Breast epithelium (tissue), 3 donors: Measurements from ENCODE around the gene ATP6V1C2.

Source experiments
- CTCF ChIP-seq, 3 donors: fragments of 450-650 bp; IDR thresholded peaks; one replicate each; pipeline ENCODE4 v1.5.1; 2016 to 2017; ENCODE audit warnings: antibody characterized with exemption in 3 of 3, mild to moderate bottlenecking in 3 of 3, moderate library complexity in 3 of 3
- POLR2A ChIP-seq: fragments of 450-650 bp; IDR thresholded peaks from one replicate; pipeline ENCODE4 v1.6.1; 2016; ENCODE audit warnings: antibody characterized with exemption, mild to moderate bottlenecking, moderate library complexity

- TF ChIP-seq CTCF (IDR thresholded peaks at IDR 0.05): peak in 1 of 3 donors; percentile 8
- TF ChIP-seq POLR2A: no peak
These were observed 89.1 kb downstream of the ATP6V1C2 start for GRCh38 chr2:10810202-10811161.
